Lung (tissue), 16 donors: ENCODE measurements around the gene POC1A. TPM values are rescaled to one million over a fixed set of nuclear protein-coding genes. Genes with fewer than 3 reads are reported as not detected.

Experiments used
- ATAC-seq: fragments of 200-7000 bp; cut with Tn5 transposase; one replicate; pipeline ENCODE4 v1.9.1; 2020; ENCODE audit warnings: moderate number of reproducible peaks; ENCODE audit not compliant: insufficient read depth, low FRiP score
- DNase-seq, 3 donors: peaks; one replicate each; pipeline ENCODE4 v3.0.0-alpha.2; 2013 to 2017
- H3K27ac ChIP-seq, 2 donors: one replicate each; pipeline ENCODE4 v1.5.1; 2013; ENCODE audit warnings: mild to moderate bottlenecking in 2 of 2, moderate library complexity in 2 of 2, control low read depth in 1 of 2, inconsistent platforms in 1 of 2, low read depth in 1 of 2, low read length in 1 of 2
- H3K27me3 ChIP-seq, 3 donors: one replicate each; pipeline ENCODE4 v1.5.1; 2013; ENCODE audit warnings: low read length in 2 of 3; ENCODE audit not compliant: control insufficient read depth in 3 of 3, insufficient read depth in 3 of 3
- H3K36me3 ChIP-seq, 4 donors: one replicate each; pipeline ENCODE4 v1.5.1; 2013; ENCODE audit warnings: low read length in 4 of 4, mild to moderate bottlenecking in 1 of 4, moderate library complexity in 1 of 4; ENCODE audit not compliant: control insufficient read depth in 4 of 4, insufficient read depth in 4 of 4
- H3K4me1 ChIP-seq, 5 donors: one replicate each; pipeline ENCODE4 v1.5.1; 2013; ENCODE audit warnings: low read length in 5 of 5, mild to moderate bottlenecking in 2 of 5, moderate library complexity in 1 of 5; ENCODE audit not compliant: control insufficient read depth in 5 of 5, insufficient read depth in 5 of 5
- H3K4me3 ChIP-seq: one replicate; pipeline ENCODE4 v1.5.1; 2013; ENCODE audit warnings: mild to moderate bottlenecking, control low read depth, moderate library complexity
- H3K9ac ChIP-seq, 2 donors: one replicate each; pipeline ENCODE4 v1.5.1; 2013; ENCODE audit warnings: low read length in 2 of 2, control low read depth in 1 of 2; ENCODE audit not compliant: insufficient read depth in 1 of 2
- H3K9me3 ChIP-seq, 4 donors: one replicate each; pipeline ENCODE4 v1.5.1; 2013; ENCODE audit warnings: low read length in 3 of 4, mild to moderate bottlenecking in 1 of 4, moderate library complexity in 1 of 4; ENCODE audit not compliant: control insufficient read depth in 4 of 4, insufficient read depth in 3 of 4
- WGBS, 2 donors: extraction: QIAGEN DNeasy Blood & Tissue Kit; methylation state at CpG; one replicate each; pipeline ENCODE4 v1.1.7; 2013; 5-methylcytosine and 5-hydroxymethylcytosine counted together
- long read RNA-seq, 5 donors: transcript quantifications; one replicate each; lab custom pipeline, GENCODE V29; 2026
- polyA plus RNA-seq, 2 donors: library from polyadenylated mRNA; stranded (reverse); fragments of 200-250 nt; gene quantifications; one replicate each; pipeline ENCODE4 v1.2.1, GENCODE V29; 2013
- total RNA-seq, 2 donors: library from RNA; depleted of rRNA in 1 of 2; stranded (reverse); fragments of >200 nt in 1 of 2; gene quantifications; one replicate each; pipeline ENCODE4 v1.2.1, GENCODE V29; 2014 to 2021
- TF ChIP-seq, protein P1 (sequence below): IDR thresholded peaks from 2 replicates; pipeline ENCODE4 v1.5.1; 2012; ENCODE audit warnings: mild to moderate bottlenecking; ENCODE audit errors: control extremely low read depth, extremely low read depth
- donor health status: control.
- donor health status: control.
- donor health status: Bipolar disorder and iron deficiency.
- donor health status: healthy.
- donor health status: DM: yes; HTN: yes; CAD: no.

Gene POC1A
- total RNA-seq (1 to 10 TPM; 3.9 to 5.4 TPM), polyA plus RNA-seq (1 to 10 TPM; 2.3 to 4.1 TPM)
- long read RNA-seq, donor 1, partial matches to known transcripts: 0 of 6 reads
- long read RNA-seq, donor 1, other reads (novel, unspliced or antisense): 0 of 6 reads
- long read RNA-seq, donor 2: 0 reads
- long read RNA-seq, donor 3, partial matches to known transcripts: 0 of 2 reads
- long read RNA-seq, donor 3, other reads (novel, unspliced or antisense): 0 of 2 reads
- long read RNA-seq, donor 4, partial matches to known transcripts: 0 of 2 reads
- long read RNA-seq, donor 4, other reads (novel, unspliced or antisense): 0 of 2 reads
- long read RNA-seq, donor 5, partial matches to known transcripts: 0 of 6 reads
- long read RNA-seq, donor 5, other reads (novel, unspliced or antisense): 0 of 6 reads

DNA sequence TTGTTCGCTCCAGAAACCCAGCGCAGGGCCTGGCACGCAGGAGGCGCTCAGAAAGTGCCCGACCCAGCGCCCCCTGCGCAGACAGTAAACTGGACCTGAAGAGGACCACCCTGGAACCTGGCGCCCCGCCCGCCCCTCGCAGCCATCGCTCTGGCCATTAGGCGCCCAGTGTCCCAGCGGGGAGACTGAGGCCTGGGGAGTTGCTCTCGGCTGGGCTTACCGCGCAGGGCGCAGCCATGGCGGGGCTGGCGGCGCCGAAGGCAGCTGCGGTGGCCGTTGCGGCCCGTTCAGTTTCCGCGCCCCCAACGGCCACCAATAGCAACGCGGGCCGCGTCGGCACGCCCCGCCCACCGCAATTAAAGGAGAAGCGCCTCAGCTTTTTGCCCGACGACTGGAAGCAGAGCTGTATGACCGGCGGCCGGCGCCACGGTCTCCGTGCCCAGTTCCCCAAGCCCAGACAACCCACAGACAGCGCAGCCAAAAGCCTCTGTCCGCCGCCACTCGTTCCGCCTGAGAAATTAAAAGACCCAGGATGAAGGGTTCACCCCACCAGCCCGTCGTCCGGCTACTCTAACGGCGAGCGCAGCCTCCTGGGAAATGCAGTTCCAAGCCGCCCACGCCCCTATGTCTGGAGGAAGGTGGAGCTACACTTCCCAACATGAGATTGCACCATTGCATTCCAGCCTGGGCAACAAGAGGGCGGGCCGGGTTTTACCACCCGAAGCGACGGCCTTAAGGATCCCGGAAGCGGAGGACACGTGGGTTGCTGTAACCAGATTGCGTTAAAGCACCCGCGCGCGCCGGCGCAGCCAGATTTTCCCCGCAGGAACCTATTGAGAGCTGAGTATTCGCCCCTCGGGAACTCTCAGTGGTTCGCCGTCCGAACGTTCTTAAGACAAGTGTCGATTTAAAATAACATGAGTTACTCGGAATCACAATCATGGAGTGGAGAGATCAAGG lies at the start of gene POC1A:
Gene POC1A (minus strand): TSS at position 289 of the 960 bp plus-strand sequence. CDS start 51 bp downstream, at position 238.
- H3K9ac ChIP-seq: peak within 1 kb of the TSS; percentile 46 to 76
- peaks cover 0 to 3% (median under 1%) of the 10 kb centered on the region in 4 donors for H3K36me3 ChIP-seq
- H3K27me3 ChIP-seq: no peaks in the 10 kb centered on the region
- peak; percentile 97 for ATAC-seq
- DNase-seq: peak; percentile 97 to 99 (median 98)
- peaks cover 0 to 13% (median 5%) of the 10 kb centered on the region in 5 donors for H3K4me1 ChIP-seq
- peak within 1 kb of the TSS; percentile 88 to 92 for H3K27ac ChIP-seq
- H3K4me3 ChIP-seq: peak within 1 kb of the TSS; percentile 44
- WGBS, 2 donors: 0% methylated on average over 80 to 83 of the region's 83 CpGs
- TF ChIP-seq, protein P1, sequence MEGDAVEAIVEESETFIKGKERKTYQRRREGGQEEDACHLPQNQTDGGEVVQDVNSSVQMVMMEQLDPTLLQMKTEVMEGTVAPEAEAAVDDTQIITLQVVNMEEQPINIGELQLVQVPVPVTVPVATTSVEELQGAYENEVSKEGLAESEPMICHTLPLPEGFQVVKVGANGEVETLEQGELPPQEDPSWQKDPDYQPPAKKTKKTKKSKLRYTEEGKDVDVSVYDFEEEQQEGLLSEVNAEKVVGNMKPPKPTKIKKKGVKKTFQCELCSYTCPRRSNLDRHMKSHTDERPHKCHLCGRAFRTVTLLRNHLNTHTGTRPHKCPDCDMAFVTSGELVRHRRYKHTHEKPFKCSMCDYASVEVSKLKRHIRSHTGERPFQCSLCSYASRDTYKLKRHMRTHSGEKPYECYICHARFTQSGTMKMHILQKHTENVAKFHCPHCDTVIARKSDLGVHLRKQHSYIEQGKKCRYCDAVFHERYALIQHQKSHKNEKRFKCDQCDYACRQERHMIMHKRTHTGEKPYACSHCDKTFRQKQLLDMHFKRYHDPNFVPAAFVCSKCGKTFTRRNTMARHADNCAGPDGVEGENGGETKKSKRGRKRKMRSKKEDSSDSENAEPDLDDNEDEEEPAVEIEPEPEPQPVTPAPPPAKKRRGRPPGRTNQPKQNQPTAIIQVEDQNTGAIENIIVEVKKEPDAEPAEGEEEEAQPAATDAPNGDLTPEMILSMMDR: peak; percentile 9
- no peaks in the 10 kb centered on the region for H3K9me3 ChIP-seq

DNA sequence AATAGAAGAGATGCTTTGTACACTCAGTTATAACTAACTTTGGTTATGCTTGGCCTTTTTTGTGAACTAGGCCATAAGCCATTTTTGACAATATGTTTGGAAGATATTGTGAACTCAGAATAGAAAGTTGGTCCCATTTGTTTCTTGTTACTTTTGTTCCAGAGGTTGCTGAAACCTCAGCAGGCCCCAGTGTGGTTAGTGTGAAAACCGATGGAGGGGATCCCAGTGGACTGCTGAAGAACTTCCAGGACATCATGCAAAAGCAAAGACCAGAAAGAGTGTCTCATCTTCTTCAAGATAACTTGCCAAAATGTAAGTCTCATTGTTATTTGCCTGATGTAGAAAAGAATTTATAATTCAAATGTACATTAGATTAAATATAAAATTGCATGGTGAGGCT lies 49.5 kb upstream of the POC1A start:
- Histone ChIP-seq H3K4me1 (peaks cover 3 to 15% (median 8%) of the 10 kb centered on the region in 5 donors), H3K27ac (no peak overlapping the region), H3K36me3 (peaks cover 41 to 63% (median 53%) of the 10 kb centered on the region in 4 donors), H3K9me3 (no peaks in the 10 kb centered on the region), H3K27me3 (no peaks in the 10 kb centered on the region), H3K4me3 (no peak overlapping the region), H3K9ac (no peak overlapping the region)
- 86 to 90% methylated on average over 1 of the region's 1 CpG for WGBS, 2 donors
- DNase-seq (no peak), ATAC-seq (no peak)
- TF ChIP-seq, protein P1: no peak

DNA sequence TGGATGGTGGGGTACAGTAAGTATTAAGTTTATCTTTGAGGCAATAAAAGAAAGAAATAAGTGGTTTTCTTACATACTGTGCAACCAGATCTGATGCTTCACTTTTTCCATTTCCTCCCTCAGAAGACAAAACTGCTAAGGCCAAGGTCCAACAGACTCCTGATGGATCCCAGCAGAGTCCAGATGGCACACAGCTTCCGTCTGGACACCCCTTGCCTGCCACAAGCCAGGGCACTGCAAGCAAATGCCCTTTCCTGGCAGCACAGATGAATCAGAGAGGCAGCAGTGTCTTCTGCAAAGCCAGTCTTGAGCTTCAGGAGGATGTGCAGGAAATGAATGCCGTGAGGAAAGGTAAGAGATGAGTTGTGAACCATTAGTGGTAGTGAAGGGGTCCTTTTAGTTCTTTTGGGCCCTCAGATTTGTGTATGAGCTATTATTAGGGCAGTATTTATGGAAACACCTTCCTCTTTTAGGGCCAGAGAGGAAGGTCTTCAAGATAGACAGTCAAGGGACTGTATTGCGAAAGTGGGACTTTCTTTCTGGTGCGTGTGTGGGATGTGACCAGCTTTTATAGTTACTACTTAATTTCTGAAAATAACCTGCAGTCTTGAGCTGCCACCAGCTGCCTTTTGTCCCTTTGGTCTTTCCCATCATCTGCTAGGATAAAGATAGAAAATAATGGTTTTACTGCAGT lies 48.3 kb upstream of the POC1A start:
- WGBS, 2 donors: 37 to 76% methylated on average over 4 of the region's 4 CpGs
- ATAC-seq (no peak), DNase-seq (no peak)
- TF ChIP-seq, protein P1: no peak
- Histone ChIP-seq H3K27ac (peak overlapping the region in 1 of 2 donors; percentile 50), H3K4me1 (peaks cover 4 to 17% (median 8%) of the 10 kb centered on the region in 5 donors), H3K9me3 (no peaks in the 10 kb centered on the region), H3K36me3 (peaks cover 33 to 52% (median 45%) of the 10 kb centered on the region in 4 donors), H3K27me3 (no peaks in the 10 kb centered on the region), H3K4me3 (no peak overlapping the region), H3K9ac (no peak overlapping the region)
